Activated naive CD4-positive, alpha-beta T cell treated with anti-CD3 and anti-CD28 coated beads, Interleukin-2, amount 50 U/mL, for 72 hours (primary cell): ENCODE data around the gene MDGA2. TPM values are rescaled to one million over a fixed set of nuclear protein-coding genes. Genes with fewer than 3 reads are reported as not detected.
"Not testable (repeated sequence)": the region's sequence is repeated elsewhere in the genome, so short reads cannot be mapped to it uniquely, and the experiment has no call there.

Experiments used
- ATAC-seq, 2 donors: fragments of 150-1000 bp; cut with Tn5 transposase; 2 replicates each; pipeline ENCODE4 v1.10.0; 2021; ENCODE audit warnings: mild to moderate bottlenecking in 2 of 2, moderate library complexity in 2 of 2
- DNase-seq, 2 donors: peaks; one replicate each; pipeline ENCODE4 v3.0.0; 2021 to 2022; ENCODE audit warnings: low spot score in 2 of 2
- H3K27ac Mint-ChIP-seq, 2 donors: one replicate each; pipeline ENCODE4 v1.8.0; 2022; ENCODE audit warnings: mild to moderate bottlenecking in 2 of 2, mixed read lengths in 2 of 2
- H3K36me3 Mint-ChIP-seq, 2 donors: one replicate each; pipeline ENCODE4 v1.8.0; 2022; ENCODE audit warnings: mixed read lengths in 2 of 2
- H3K9me3 Mint-ChIP-seq, 2 donors: one replicate each; pipeline ENCODE4 v1.8.0; 2022; ENCODE audit warnings: mixed read lengths in 2 of 2
- total RNA-seq, 2 donors: library from RNA; stranded (reverse); gene quantifications; one replicate each; pipeline ENCODE4 v1.2.3, GENCODE V29; 2022

The MDGA2 gene
- total RNA-seq, 2 donors from 2014 or later = not detected

GRCh38 chr14:47657143-47657542 is 18.3 kb downstream of the MDGA2 start:
- no peak for ATAC-seq
- no peak overlapping the region for H3K27ac Mint-ChIP-seq
- H3K9me3 Mint-ChIP-seq = peaks cover 4 to 5% of the 10 kb centered on the region in 2 donors
- no peaks in the 10 kb centered on the region for H3K36me3 Mint-ChIP-seq
- DNase-seq = no peak

- DNase-seq = no peak
- Mint-ChIP-seq H3K36me3 (no peaks in the 10 kb centered on the region), H3K27ac (no peak overlapping the region), H3K9me3 (peaks cover 6 to 8% of the 10 kb centered on the region in 2 donors)
- no peak for ATAC-seq
Measured at GRCh38 chr14:47651337-47651736, 24.1 kb downstream of the MDGA2 start.

- ATAC-seq (no peak), DNase-seq (no peak)
- peaks cover 4 to 16% of the 10 kb centered on the region in 2 donors for H3K9me3 Mint-ChIP-seq
- H3K27ac Mint-ChIP-seq = no peak overlapping the region
- H3K36me3 Mint-ChIP-seq = no peaks in the 10 kb centered on the region
Measured at GRCh38 chr14:47637753-47638152, 37.7 kb downstream of the MDGA2 start.

GRCh38 chr14:47626151-47627035 is 49.0 kb downstream of the MDGA2 start:
- no peak overlapping the region for H3K27ac Mint-ChIP-seq
- peaks cover 0 to 16% of the 10 kb centered on the region in 2 donors for H3K36me3 Mint-ChIP-seq
- peaks cover 18 to 34% of the 10 kb centered on the region in 2 donors for H3K9me3 Mint-ChIP-seq
- ATAC-seq (no peak), DNase-seq (no peak)

GRCh38 chr14:47624126-47624525 is 51.3 kb downstream of the MDGA2 start:
- not testable (repeated sequence) for ATAC-seq, DNase-seq, H3K27ac Mint-ChIP-seq
- peaks cover 15 to 30% of the 10 kb centered on the region in 2 donors for H3K9me3 Mint-ChIP-seq
- peaks cover 0 to 16% of the 10 kb centered on the region in 2 donors for H3K36me3 Mint-ChIP-seq

GRCh38 chr14:47619392-47619791 is 56.0 kb downstream of the MDGA2 start:
- no peak for ATAC-seq
- H3K27ac Mint-ChIP-seq = no peak overlapping the region
- no peaks in the 10 kb centered on the region for H3K36me3 Mint-ChIP-seq
- peaks cover 13 to 14% of the 10 kb centered on the region in 2 donors for H3K9me3 Mint-ChIP-seq
- no peak for DNase-seq

GRCh38 chr14:47606566-47606965 is 68.8 kb downstream of the MDGA2 start:
- DNase-seq (no peak), ATAC-seq (no peak)
- H3K36me3 Mint-ChIP-seq = peaks cover 0 to 11% of the 10 kb centered on the region in 2 donors
- peaks cover 24 to 33% of the 10 kb centered on the region in 2 donors for H3K9me3 Mint-ChIP-seq
- H3K27ac Mint-ChIP-seq = no peak overlapping the region

- ATAC-seq (no peak), DNase-seq (no peak)
- no peaks in the 10 kb centered on the region for H3K36me3 Mint-ChIP-seq
- H3K27ac Mint-ChIP-seq = no peak overlapping the region
- H3K9me3 Mint-ChIP-seq = peaks cover 7 to 10% of the 10 kb centered on the region in 2 donors
Measured at GRCh38 chr14:47596860-47597259, 78.5 kb downstream of the MDGA2 start.

- Mint-ChIP-seq H3K27ac (no peak overlapping the region), H3K36me3 (peaks cover 0 to 6% of the 10 kb centered on the region in 2 donors), H3K9me3 (peaks cover 9 to 10% of the 10 kb centered on the region in 2 donors)
- no peak for DNase-seq
- ATAC-seq = peak in 1 of 2 donors; percentile 13
Measured at GRCh38 chr14:47596232-47596631, 79.2 kb downstream of the MDGA2 start.

GRCh38 chr14:47595552-47595951 is 79.9 kb downstream of the MDGA2 start:
- peaks cover 9 to 12% of the 10 kb centered on the region in 2 donors for H3K9me3 Mint-ChIP-seq
- ATAC-seq (no peak), DNase-seq (no peak)
- H3K27ac Mint-ChIP-seq = no peak overlapping the region
- H3K36me3 Mint-ChIP-seq = peaks cover 0 to 7% of the 10 kb centered on the region in 2 donors

- peaks cover 13 to 16% of the 10 kb centered on the region in 2 donors for H3K9me3 Mint-ChIP-seq
- H3K27ac Mint-ChIP-seq = no peak overlapping the region
- no peak for DNase-seq
- H3K36me3 Mint-ChIP-seq = peaks cover 0 to 13% of the 10 kb centered on the region in 2 donors
- no peak for ATAC-seq
Measured at GRCh38 chr14:47590767-47591495, 84.5 kb downstream of the MDGA2 start.

GRCh38 chr14:47585447-47585846 is 90.0 kb downstream of the MDGA2 start:
- Mint-ChIP-seq H3K36me3 (peaks cover 0 to 6% of the 10 kb centered on the region in 2 donors), H3K9me3 (peaks cover 4 to 22% of the 10 kb centered on the region in 2 donors), H3K27ac (no peak overlapping the region)
- DNase-seq = no peak
- ATAC-seq = no peak

- peaks cover 31 to 32% of the 10 kb centered on the region in 2 donors for H3K9me3 Mint-ChIP-seq
- ATAC-seq (no peak), DNase-seq (no peak)
- H3K36me3 Mint-ChIP-seq = peaks cover 25% of the 10 kb centered on the region in 2 donors
- no peak overlapping the region for H3K27ac Mint-ChIP-seq
Measured at GRCh38 chr14:47567273-47567672, 108.1 kb downstream of the MDGA2 start.

- ATAC-seq (no peak), DNase-seq (no peak)
- no peak overlapping the region for H3K27ac Mint-ChIP-seq
- peaks cover 6% of the 10 kb centered on the region in 2 donors for H3K36me3 Mint-ChIP-seq
- H3K9me3 Mint-ChIP-seq = peaks cover 11 to 17% of the 10 kb centered on the region in 2 donors
Measured at GRCh38 chr14:47557894-47558293, 117.5 kb downstream of the MDGA2 start.

GRCh38 chr14:47555333-47555732 is 120.1 kb downstream of the MDGA2 start:
- ATAC-seq = no peak
- H3K36me3 Mint-ChIP-seq = no peaks in the 10 kb centered on the region
- peaks cover 0 to 9% of the 10 kb centered on the region in 2 donors for H3K9me3 Mint-ChIP-seq
- no peak overlapping the region for H3K27ac Mint-ChIP-seq
- no peak for DNase-seq

GRCh38 chr14:47549886-47550285 is 125.5 kb downstream of the MDGA2 start:
- H3K27ac Mint-ChIP-seq = no peak overlapping the region
- H3K9me3 Mint-ChIP-seq = peaks cover 0 to 5% of the 10 kb centered on the region in 2 donors
- DNase-seq = no peak
- no peaks in the 10 kb centered on the region for H3K36me3 Mint-ChIP-seq
- ATAC-seq = no peak

GRCh38 chr14:47543459-47543858 is 131.9 kb downstream of the MDGA2 start:
- no peaks in the 10 kb centered on the region for H3K36me3 Mint-ChIP-seq
- no peak overlapping the region for H3K27ac Mint-ChIP-seq
- ATAC-seq (no peak), DNase-seq (no peak)
- peaks cover 0 to 5% of the 10 kb centered on the region in 2 donors for H3K9me3 Mint-ChIP-seq
